Measurements from ENCODE around the gene MRPL55.
A peak's percentile ranks its signal among the peaks of the same experiment; 100 is the strongest.

The MRPL55 gene

GRCh38 chr1:228105270-228105995 lies 3.7 kb downstream of the MRPL55 start:
- no peak overlapping the region for H3K4me3 ChIP-seq
- H3K27ac ChIP-seq, result no peak overlapping the region

GRCh38 chr1:228104526-228105269 lies 4.4 kb downstream of the MRPL55 start:
- no peak overlapping the region for H3K4me3 ChIP-seq
- H3K27ac ChIP-seq, result no peak overlapping the region

- Histone ChIP-seq H3K4me3 (peak within 1 kb of the TSS; percentile 80 to 99 (median 88)), H3K27ac (peak within 1 kb of the TSS; percentile 45 to 95 (median 87))
Observed at GRCh38 chr1:228102791-228103620, 6.1 kb downstream of the MRPL55 start, which contains the start of gene C1orf35. Gene C1orf35 (minus strand): TSS chr1:228103325. CDS start chr1:228103227, 98 bp downstream.

GRCh38 chr1:228101994-228102790 lies 6.9 kb downstream of the MRPL55 start:
- peak overlapping the region; percentile 45 to 95 (median 87) for H3K27ac ChIP-seq
- peak overlapping the region; percentile 80 to 99 (median 88) for H3K4me3 ChIP-seq

GRCh38 chr1:228101614-228101993 lies 7.5 kb downstream of the MRPL55 start:
- H3K27ac ChIP-seq, result peak overlapping the region in 17 of 21 experiments; percentile 77 to 95 (median 89)
- peak overlapping the region; percentile 80 to 99 (median 88) for H3K4me3 ChIP-seq

GRCh38 chr1:228100822-228101613 lies 8.1 kb downstream of the MRPL55 start:
- H3K4me3 ChIP-seq, result peak overlapping the region in 1 of 7 experiments; percentile 87
- H3K27ac ChIP-seq, result peak overlapping the region in 7 of 21 experiments; percentile 87 to 95 (median 93)

- no peak overlapping the region for H3K27ac ChIP-seq
- no peak overlapping the region for H3K4me3 ChIP-seq
Observed at GRCh38 chr1:228099331-228099732, 9.8 kb downstream of the MRPL55 start.

GRCh38 chr1:228098323-228098931 lies 10.7 kb downstream of the MRPL55 start:
- H3K4me3 ChIP-seq, result no peak overlapping the region
- no peak overlapping the region for H3K27ac ChIP-seq

GRCh38 chr1:228097333-228098081 lies 11.6 kb downstream of the MRPL55 start:
- Histone ChIP-seq H3K27ac (no peak overlapping the region), H3K4me3 (no peak overlapping the region)

- no peak overlapping the region for H3K27ac ChIP-seq
- no peak overlapping the region for H3K4me3 ChIP-seq
Observed at GRCh38 chr1:228096416-228097332, 12.4 kb downstream of the MRPL55 start.

- H3K27ac ChIP-seq, result no peak overlapping the region
Observed at GRCh38 chr1:228095938-228096337, 13.2 kb downstream of the MRPL55 start.

GRCh38 chr1:228095161-228095560 lies 13.9 kb downstream of the MRPL55 start:
- Histone ChIP-seq H3K4me3 (no peak overlapping the region), H3K27ac (no peak overlapping the region)

More at GRCh38 chr1:228095938-228096337, 13.2 kb downstream of the MRPL55 start:
- no peak overlapping the region for H3K4me3 ChIP-seq

- no peak overlapping the region for H3K4me3 ChIP-seq
- no peak overlapping the region for H3K27ac ChIP-seq
Observed at GRCh38 chr1:228094432-228095016, 14.6 kb downstream of the MRPL55 start.

GRCh38 chr1:228093050-228093906 lies 15.8 kb downstream of the MRPL55 start:
- H3K4me3 ChIP-seq, result no peak overlapping the region
- peak overlapping the region in 4 of 21 experiments; percentile 24 to 42 (median 34) for H3K27ac ChIP-seq

Measured in skin epidermis (tissue), 12 donors.